Measurements from ENCODE around the gene ZNF410. TPM values are rescaled to one million over a fixed set of nuclear protein-coding genes. Genes with fewer than 3 reads are reported as not detected.

The ZNF410 gene
- total and polyA plus RNA-seq, 2 of the 13 experiments (the other 11 are each of a cell fraction or from before 2014, with no cell fraction given): 19.2 to 44.3 TPM

GRCh38 chr14:73949752-73950734 is 63.4 kb downstream of the ZNF410 start, which contains the start of the genes COQ6 and FAM161B (continued):
- TF ChIP-seq NBN (conservative IDR thresholded peaks at IDR 0.05) (no peak), RFX3 (CRISPR knock-in tag; IDR thresholded peaks at IDR 0.05) (peak; percentile 74), ZNF678 (CRISPR knock-in tag; IDR thresholded peaks at IDR 0.05) (no peak; the same call in 1 of the 2 replicates), PRMT3 (CRISPR knock-in tag; IDR thresholded peaks at IDR 0.05; ENCODE audit: borderline replicate concordance, low read depth) (no peak), ZNF292 (CRISPR knock-in tag; IDR thresholded peaks at IDR 0.05; ENCODE audit: borderline replicate concordance, low read depth) (peak; percentile 51; the same call in 1 of the 2 replicates), NFYB (CRISPR knock-in tag; IDR thresholded peaks at IDR 0.05) (peak; percentile 91), NFIC (IDR thresholded peaks at IDR 0.05; ENCODE audit: low read length) (no peak), ATF5 (CRISPR knock-in tag; IDR thresholded peaks at IDR 0.05; ENCODE audit: low read depth) (no peak), CEBPG (CRISPR knock-in tag; IDR thresholded peaks at IDR 0.05) (peak; percentile 31; the same call in 1 of the 2 replicates), SIX1 (CRISPR knock-in tag; IDR thresholded peaks at IDR 0.05; ENCODE audit: borderline replicate concordance) (peak; percentile 24), ZNF614 (CRISPR knock-in tag; IDR thresholded peaks at IDR 0.05; ENCODE audit: borderline replicate concordance) (peak; percentile 24; the same call in 1 of the 2 replicates), HOXA9 (CRISPR knock-in tag; IDR thresholded peaks at IDR 0.05; ENCODE audit: borderline replicate concordance) (no peak; the same call in 1 of the 2 replicates), MXD3 (CRISPR knock-in tag; IDR thresholded peaks at IDR 0.05) (peak; percentile 84)
- TF ChIP-seq, protein P1, sequence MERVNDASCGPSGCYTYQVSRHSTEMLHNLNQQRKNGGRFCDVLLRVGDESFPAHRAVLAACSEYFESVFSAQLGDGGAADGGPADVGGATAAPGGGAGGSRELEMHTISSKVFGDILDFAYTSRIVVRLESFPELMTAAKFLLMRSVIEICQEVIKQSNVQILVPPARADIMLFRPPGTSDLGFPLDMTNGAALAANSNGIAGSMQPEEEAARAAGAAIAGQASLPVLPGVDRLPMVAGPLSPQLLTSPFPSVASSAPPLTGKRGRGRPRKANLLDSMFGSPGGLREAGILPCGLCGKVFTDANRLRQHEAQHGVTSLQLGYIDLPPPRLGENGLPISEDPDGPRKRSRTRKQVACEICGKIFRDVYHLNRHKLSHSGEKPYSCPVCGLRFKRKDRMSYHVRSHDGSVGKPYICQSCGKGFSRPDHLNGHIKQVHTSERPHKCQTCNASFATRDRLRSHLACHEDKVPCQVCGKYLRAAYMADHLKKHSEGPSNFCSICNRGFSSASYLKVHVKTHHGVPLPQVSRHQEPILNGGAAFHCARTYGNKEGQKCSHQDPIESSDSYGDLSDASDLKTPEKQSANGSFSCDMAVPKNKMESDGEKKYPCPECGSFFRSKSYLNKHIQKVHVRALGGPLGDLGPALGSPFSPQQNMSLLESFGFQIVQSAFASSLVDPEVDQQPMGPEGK (CRISPR knock-in tag; IDR thresholded peaks at IDR 0.05): peak; percentile 96
- TF ChIP-seq, protein P2, sequence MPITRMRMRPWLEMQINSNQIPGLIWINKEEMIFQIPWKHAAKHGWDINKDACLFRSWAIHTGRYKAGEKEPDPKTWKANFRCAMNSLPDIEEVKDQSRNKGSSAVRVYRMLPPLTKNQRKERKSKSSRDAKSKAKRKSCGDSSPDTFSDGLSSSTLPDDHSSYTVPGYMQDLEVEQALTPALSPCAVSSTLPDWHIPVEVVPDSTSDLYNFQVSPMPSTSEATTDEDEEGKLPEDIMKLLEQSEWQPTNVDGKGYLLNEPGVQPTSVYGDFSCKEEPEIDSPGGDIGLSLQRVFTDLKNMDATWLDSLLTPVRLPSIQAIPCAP (CRISPR knock-in tag; IDR thresholded peaks at IDR 0.05; ENCODE audit: low read depth): no peak
- TF ChIP-seq, protein P3, sequence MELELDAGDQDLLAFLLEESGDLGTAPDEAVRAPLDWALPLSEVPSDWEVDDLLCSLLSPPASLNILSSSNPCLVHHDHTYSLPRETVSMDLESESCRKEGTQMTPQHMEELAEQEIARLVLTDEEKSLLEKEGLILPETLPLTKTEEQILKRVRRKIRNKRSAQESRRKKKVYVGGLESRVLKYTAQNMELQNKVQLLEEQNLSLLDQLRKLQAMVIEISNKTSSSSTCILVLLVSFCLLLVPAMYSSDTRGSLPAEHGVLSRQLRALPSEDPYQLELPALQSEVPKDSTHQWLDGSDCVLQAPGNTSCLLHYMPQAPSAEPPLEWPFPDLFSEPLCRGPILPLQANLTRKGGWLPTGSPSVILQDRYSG (CRISPR knock-in tag; IDR thresholded peaks at IDR 0.05): no peak
- TF ChIP-seq, protein P4, sequence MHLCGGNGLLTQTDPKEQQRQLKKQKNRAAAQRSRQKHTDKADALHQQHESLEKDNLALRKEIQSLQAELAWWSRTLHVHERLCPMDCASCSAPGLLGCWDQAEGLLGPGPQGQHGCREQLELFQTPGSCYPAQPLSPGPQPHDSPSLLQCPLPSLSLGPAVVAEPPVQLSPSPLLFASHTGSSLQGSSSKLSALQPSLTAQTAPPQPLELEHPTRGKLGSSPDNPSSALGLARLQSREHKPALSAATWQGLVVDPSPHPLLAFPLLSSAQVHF (CRISPR knock-in tag; IDR thresholded peaks at IDR 0.05): no peak
- TF ChIP-seq, protein P5, sequence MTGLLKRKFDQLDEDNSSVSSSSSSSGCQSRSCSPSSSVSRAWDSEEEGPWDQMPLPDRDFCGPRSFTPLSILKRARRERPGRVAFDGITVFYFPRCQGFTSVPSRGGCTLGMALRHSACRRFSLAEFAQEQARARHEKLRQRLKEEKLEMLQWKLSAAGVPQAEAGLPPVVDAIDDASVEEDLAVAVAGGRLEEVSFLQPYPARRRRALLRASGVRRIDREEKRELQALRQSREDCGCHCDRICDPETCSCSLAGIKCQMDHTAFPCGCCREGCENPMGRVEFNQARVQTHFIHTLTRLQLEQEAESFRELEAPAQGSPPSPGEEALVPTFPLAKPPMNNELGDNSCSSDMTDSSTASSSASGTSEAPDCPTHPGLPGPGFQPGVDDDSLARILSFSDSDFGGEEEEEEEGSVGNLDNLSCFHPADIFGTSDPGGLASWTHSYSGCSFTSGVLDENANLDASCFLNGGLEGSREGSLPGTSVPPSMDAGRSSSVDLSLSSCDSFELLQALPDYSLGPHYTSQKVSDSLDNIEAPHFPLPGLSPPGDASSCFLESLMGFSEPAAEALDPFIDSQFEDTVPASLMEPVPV (CRISPR knock-in tag; IDR thresholded peaks at IDR 0.05): peak; percentile 94
- TF ChIP-seq, protein P6, sequence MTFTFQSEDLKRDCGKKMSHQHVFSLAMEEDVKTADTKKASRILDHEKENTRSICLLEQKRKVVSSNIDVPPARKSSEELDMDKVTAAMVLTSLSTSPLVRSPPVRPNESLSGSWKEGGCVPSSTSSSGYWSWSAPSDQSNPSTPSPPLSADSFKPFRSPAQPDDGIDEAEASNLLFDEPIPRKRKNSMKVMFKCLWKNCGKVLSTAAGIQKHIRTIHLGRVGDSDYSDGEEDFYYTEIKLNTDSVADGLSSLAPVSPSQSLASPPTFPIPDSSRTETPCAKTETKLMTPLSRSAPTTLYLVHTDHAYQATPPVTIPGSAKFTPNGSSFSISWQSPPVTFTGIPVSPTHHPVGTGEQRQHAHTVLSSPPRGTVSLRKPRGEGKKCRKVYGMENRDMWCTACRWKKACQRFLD (CRISPR knock-in tag; IDR thresholded peaks at IDR 0.05; ENCODE audit: borderline replicate concordance): peak; percentile 80; the same call in 1 of the 2 replicates

Data from HepG2 (cell line).